ENCODE measurements around the gene IFIH1.

The IFIH1 gene

DNA sequence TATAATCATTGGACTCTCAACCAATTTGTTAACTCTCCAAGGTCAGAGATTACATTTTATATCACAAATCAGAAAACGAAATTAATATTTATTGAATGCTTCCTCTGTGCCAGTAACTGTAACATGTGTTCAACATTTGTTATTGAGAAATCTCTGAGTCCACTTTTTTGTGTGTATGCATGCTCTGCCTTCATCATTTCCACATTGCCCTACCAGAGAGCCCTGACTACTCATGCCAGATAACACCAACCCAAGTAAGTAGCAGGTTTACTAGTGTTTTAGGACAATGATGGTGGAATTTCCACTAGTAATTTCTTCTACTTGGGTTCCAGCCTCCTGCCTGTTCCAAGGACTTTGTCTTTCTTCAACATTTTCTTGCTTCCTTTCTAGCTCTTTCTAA, 61.1 kb downstream of the IFIH1 start:
- no peak for DNase-seq (ENCODE audit: low read depth)

DNA sequence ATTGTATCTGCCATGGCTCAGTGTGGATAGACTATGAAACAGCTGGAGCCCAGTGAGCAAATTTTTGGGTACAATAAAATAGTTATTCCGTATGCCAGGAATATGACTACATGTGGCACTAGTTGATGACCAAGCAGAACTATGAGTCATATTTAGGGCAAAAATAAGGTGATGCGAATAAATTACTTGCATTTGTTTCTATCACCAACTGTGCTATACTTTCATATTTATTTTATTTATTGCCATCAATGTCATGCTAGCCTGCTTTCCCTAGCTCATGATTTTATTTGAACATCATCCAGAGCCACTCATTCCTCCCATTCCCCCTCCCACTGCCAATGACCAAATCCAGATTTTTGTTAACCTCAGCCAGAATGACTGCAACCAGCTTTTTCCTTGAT, 61.9 kb downstream of the IFIH1 start:
- DNase-seq (ENCODE audit: low read depth) = no peak

DNA sequence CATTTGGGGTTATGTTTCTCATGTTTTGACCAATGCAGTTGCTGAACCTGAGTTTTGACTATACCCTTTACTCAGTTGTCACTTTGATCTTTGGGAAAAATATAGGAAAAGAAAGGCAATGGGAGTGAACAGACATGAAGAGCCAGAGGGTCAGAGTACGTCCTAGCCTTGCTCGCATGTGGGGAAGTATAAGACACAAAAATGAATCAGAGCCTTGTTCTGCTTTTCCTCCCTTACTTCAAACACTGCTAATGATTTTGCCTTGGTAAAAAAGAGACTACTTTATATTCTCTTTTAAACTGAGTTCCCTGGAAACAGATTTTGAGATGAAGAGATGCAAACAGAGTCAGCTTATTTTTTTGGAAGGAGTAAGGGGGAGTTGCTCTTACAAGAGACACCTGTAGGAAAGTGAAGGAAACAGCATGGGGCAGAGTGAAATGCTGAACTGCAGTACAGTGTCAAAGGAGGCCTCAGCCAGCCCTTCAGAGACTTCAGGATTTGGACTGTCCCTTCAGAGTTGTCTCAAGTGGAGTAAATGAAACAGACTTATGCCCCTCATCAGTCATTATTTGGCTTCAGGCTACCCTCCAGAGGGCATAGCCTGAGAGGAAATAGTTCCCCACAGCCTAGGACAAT, 64.1 kb downstream of the IFIH1 start:
- no peak for DNase-seq (ENCODE audit: low read depth)

- no peak for DNase-seq (ENCODE audit: low read depth)
Measured at GRCh38 chr2:162253435-162253834, 65.0 kb downstream of the IFIH1 start.

- no peak for DNase-seq (ENCODE audit: low read depth)
Measured at GRCh38 chr2:162252153-162252552, 66.3 kb downstream of the IFIH1 start.

DNA sequence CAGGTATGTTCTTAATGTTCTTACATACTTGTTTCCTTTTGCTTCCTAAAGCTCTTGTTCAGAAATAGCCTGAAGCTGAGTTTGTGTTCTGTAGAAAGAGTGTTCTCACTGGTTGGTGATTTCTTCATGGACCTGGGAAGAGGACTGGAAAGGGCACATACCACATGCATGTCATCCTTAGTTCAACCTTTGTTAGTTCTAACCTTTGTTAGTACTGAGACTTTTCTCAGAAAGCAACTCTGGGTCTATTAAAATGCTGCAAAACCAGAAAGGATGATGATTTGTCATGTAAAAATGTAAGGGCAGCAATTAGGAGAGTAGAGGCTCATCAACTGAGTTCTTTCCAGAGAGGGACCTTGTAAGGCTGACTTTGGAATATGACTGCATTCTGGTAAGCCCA, 72.7 kb downstream of the IFIH1 start:
- DNase-seq (ENCODE audit: low read depth) = no peak

GRCh38 chr2:162245061-162245460, 73.4 kb downstream of the IFIH1 start:
- no peak for DNase-seq (ENCODE audit: low read depth)

GRCh38 chr2:162244541-162245031, 73.9 kb downstream of the IFIH1 start:
- DNase-seq (ENCODE audit: low read depth) = no peak

DNA sequence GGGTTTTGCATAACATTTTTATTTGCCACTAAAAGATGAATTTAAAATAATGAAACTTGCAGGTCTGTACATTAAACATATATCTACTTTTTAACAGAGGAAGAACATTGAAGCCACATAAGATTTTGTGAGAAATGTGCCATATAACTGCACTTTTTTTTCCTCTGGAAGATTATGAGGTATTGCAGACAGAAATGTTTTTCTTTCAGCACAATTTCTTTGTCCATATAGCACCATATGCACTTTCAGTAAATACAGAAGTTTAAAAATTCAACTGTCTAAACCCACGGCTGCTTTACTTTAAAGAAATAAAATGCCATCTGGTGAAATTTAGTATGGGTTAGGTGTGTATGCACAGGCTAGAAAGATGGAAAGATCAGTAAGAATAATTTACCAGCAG, 74.8 kb downstream of the IFIH1 start:
- no peak for DNase-seq (ENCODE audit: low read depth)

DNA sequence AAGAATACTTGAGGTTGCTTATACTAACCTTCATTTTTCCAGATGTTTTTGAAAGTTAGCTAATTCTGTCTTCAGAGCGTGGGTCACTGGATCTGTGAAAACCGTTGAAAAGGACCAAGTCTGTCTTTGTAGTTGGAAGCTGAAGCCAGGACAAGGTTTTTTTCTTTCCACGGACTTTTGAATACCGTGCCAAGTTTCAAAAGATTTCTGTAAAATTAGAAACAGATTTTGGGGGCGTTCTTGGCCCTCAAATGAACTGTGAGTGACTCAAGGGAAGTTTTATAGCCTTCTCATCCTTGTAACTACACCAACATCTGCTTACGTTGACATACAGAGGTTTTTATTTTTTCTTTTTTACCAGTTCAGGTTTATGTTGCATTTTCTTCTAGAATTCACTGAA, 75.2 kb downstream of the IFIH1 start, which contains the start of gene FAP:
Gene FAP (minus strand): TSS at position 152 of the 400 bp plus-strand sequence. CDS start 118 bp downstream, at position 34.
- no peak for DNase-seq (ENCODE audit: low read depth)

DNA sequence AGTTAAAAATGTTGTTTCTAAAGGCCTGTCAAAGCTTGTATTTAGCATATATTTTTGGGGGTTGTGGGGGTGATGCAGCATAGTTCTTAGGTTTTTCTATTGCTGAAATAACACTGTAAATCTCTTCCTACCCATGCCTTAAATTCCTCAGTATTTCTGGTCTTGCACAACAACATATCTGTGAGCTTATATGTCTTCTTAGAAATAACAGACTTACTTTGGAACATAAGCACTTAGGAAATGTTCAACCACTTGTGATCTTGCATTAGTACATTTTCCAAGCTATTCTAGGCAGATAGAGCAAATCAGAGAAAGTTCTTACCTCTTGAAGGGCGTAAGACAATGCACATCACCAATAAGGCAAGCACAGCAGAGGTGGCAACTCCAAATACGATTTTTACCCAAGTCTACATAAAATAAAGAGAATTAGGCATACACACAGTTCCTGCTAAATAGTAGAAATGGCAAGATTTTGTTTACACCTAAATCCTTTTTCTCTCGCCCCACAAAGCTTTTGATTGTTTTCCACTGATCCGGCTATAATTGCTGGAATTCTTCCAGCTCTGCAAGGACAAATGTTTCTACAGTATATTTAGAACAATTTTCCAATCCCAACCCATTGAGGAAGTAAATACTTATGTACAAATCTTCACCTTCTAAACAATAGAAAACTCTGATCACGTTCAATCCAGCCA, 75.8 kb downstream of the IFIH1 start:
- DNase-seq (ENCODE audit: low read depth) = no peak

GRCh38 chr2:162241571-162241970, 76.9 kb downstream of the IFIH1 start:
- DNase-seq (ENCODE audit: low read depth) = no peak

DNA sequence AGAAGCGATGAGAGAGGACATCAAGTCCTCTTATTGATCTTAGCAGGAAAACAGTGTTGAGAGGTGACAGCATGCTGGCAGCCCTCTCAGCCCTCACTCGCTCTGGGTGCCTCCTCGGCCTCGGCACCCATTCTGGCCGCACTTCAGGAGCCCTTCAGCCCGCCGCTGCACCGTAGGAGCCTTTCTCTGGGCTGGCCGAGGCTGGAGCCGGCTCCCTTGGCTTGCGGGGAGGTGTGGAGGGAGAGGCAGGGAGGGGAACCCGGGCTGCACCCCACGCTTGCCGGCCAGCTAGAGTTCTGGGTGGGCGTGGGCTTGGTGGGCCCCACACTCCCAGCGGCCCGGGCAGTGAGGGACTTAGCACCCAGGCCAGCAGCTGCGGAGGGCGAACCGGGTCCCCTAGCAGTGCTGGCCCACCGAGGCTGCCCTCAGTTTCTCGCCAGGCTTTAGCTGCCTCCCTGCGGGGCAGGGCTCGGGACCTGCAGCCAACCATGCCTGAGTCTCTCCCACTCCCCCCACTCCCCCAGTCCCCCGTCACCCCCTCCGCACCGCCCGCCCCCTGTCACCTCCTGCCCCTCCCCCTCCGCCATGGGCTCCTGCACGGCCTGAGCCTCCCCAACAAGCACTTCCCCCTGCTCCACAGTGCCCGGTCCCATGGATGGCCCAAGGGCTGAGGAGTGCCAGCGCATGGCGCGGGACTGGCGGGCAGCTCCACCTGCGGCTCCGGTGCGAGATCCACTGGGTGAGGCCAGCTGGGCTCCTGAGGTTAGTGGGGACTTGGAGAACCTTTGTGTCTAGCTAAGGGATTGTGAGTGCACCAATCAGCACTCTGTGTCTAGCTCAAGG, 83.6 kb downstream of the IFIH1 start:
- DNase-seq (ENCODE audit: low read depth) = no peak

DNA sequence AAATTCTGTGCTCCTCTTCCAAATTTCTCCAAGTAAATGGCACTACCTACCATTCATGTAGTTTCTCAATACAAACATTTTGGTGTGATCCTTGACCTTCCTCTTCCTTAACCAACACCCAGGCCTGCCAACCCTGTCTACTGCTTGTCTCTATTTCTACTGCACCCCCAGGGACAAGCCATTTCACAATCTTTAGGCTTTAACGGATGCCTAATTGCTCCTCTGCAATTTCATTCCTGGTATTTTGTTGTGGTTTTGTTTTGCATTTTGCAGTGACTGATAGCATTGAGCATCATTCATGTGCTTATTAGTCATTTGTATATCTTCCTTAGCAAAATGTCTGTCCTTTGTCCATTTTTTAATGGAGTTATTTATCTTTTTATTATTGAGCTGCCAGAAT, 85.3 kb downstream of the IFIH1 start:
- DNase-seq (ENCODE audit: low read depth) = no peak

DNA sequence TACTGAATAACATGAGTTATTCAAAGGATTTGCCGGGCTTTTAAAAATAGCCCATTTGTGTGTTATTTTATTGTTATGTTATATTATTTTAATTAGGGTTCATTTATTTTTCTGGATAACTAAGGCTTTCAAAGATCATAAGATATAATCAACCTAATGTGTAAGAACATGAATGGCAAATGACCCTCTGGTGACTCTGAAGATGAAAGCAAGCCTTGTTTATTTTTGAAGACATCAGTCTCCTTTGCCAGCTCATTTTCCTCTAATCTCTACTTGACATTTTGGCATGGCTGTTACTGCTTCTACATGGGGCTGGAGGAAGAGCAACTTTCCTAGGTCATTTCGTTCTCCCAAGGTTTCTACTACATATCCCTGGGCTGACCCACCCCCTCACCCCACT, 85.8 kb downstream of the IFIH1 start:
- no peak for DNase-seq (ENCODE audit: low read depth)

GRCh38 chr2:162232027-162232426, 86.5 kb downstream of the IFIH1 start:
- no peak for DNase-seq (ENCODE audit: low read depth)

- DNase-seq (ENCODE audit: low read depth) = no peak
Measured at GRCh38 chr2:162230761-162231160, 87.7 kb downstream of the IFIH1 start.

GRCh38 chr2:162226836-162227235, 91.6 kb downstream of the IFIH1 start:
- DNase-seq (ENCODE audit: low read depth) = no peak

GRCh38 chr2:162221064-162221463, 97.4 kb downstream of the IFIH1 start:
- peak; percentile 40 for DNase-seq (ENCODE audit: low read depth)

DNA sequence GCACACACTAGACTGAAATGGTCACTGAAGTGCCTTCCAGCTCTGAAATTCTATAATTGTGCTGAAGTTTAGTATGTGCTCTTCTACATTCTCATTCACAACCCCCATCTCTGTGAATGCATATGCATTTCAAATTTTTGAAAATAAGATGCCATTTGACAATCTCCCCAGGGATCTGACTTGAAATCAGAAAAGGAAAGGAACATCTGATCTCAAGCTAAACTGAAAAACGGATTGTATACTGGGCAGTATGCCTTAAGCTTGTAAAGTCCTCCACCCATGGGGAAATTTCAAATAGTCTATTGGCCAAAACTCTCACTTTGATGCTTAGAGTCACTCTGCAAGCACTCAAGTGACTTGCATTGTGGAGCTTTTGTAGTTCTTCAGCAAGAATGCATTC, 98.1 kb downstream of the IFIH1 start:
- DNase-seq (ENCODE audit: low read depth) = no peak

DNA sequence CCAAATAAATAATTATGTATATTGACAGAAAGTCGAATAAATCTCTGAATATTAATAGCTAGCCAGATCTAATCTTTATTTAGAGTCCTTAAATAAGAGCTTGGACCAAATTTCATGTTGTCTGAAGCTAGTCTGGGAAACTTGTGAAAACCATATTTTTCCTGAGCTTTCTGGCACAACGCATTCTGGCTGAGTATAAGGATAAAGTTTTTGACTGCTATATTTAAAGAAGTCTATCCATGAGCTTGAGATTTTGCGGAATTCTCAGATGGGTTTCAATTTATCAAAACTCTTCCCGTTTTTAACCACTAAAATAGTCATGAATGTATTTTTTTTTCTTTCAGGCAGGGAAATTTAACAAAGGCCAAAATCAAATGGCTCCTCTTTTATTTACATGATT, 99.1 kb downstream of the IFIH1 start:
- no peak for DNase-seq (ENCODE audit: low read depth)

GRCh38 chr2:162217598-162217997, 100.9 kb downstream of the IFIH1 start:
- DNase-seq (ENCODE audit: low read depth) = no peak

Measured in stimulated activated CD8-positive, alpha-beta memory T cell treated with anti-CD3 and anti-CD28 coated beads, Interleukin-12 subunit alpha, Interleukin-12 subunit beta, amount 100 ng/mL, for 1 hour (primary cell).